Anterior cingulate cortex (tissue), 58 donors: ENCODE data around the gene EFEMP1.
"Not testable (repeated sequence)": the region's sequence is repeated elsewhere in the genome, so short reads cannot be mapped to it uniquely, and the experiment has no call there.

Source experiments
- DNase-seq, 58 donors: peaks; one replicate each; lab custom pipeline; 2025; lab: John Stamatoyannopoulos, UW

Gene EFEMP1

GRCh38 chr2:55838117-55838516 lies 85.5 kb downstream of the EFEMP1 start:
- not testable (repeated sequence) for DNase-seq

- no peak for DNase-seq
These were observed 86.5 kb downstream of the EFEMP1 start for GRCh38 chr2:55837073-55837472.

- not testable (repeated sequence) for DNase-seq
These were observed 91.7 kb downstream of the EFEMP1 start for GRCh38 chr2:55831671-55832410.

- DNase-seq = no peak
These were observed 95.7 kb downstream of the EFEMP1 start for GRCh38 chr2:55827855-55828254.

- not testable (repeated sequence) for DNase-seq
These were observed 96.2 kb downstream of the EFEMP1 start for GRCh38 chr2:55827428-55827827.

DNA sequence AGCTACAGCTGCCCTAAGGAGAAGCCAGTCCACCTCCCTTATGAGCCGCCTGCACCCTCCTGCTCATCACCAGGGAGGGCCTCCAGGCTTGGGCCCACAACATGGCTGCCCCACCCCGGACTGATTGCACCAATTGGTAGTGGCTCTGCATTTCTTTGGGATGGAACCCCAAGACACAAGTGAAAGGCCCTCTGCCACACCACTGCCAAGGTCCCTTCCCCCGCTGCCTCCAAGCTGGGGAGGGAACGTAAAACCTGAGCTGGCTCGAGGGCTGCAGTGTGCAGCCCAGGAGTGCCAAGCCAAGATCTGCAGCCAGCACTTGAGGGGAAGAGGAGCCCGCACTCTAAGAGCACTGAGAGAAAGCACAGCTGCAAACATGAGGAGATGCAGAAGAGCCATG lies 97.3 kb downstream of the EFEMP1 start:
- no peak for DNase-seq

GRCh38 chr2:55824551-55825096 lies 99.0 kb downstream of the EFEMP1 start:
- no peak for DNase-seq
